ENCODE measurements around the gene YY1. TPM values are rescaled to one million over a fixed set of nuclear protein-coding genes. Genes with fewer than 3 reads are reported as not detected.
"Not testable (repeated sequence)": the region's sequence is repeated elsewhere in the genome, so short reads cannot be mapped to it uniquely, and the experiment has no call there.

The YY1 gene
- total RNA-seq, 1 donor from 2014 or later, result 60.6 TPM

GRCh38 chr14:100294213-100294962 is 55.4 kb downstream of the YY1 start:
- Mint-ChIP-seq H3K27me3 (ENCODE audit: unreplicated experiment) (peaks cover 8% of the 10 kb centered on the region), H3K4me1 (ENCODE audit: low read depth, unreplicated experiment) (peaks cover 19% of the 10 kb centered on the region), H3K9me3 (ENCODE audit: unreplicated experiment) (peaks cover 6% of the 10 kb centered on the region), H3K4me3 (ENCODE audit: unreplicated experiment) (no peak overlapping the region), H3K27ac (ENCODE audit: unreplicated experiment) (no peak overlapping the region), H3K36me3 (ENCODE audit: unreplicated experiment) (no peaks in the 10 kb centered on the region)
- TF ChIP-seq CTCF (IDR thresholded peaks at IDR 0.05; ENCODE audit: partially characterized antibody, unreplicated experiment), result no peak
- DNase-seq, result peak; percentile 19

GRCh38 chr14:100294963-100295330 is 56.0 kb downstream of the YY1 start:
- peaks cover 23% of the 10 kb centered on the region for H3K4me1 Mint-ChIP-seq (ENCODE audit: low read depth, unreplicated experiment)
- no peak overlapping the region for H3K27ac Mint-ChIP-seq (ENCODE audit: unreplicated experiment)
- TF ChIP-seq CTCF (IDR thresholded peaks at IDR 0.05; ENCODE audit: partially characterized antibody, unreplicated experiment), result no peak
- H3K36me3 Mint-ChIP-seq (ENCODE audit: unreplicated experiment), result no peaks in the 10 kb centered on the region
- no peak for DNase-seq
- H3K27me3 Mint-ChIP-seq (ENCODE audit: unreplicated experiment), result peaks cover 12% of the 10 kb centered on the region
- H3K9me3 Mint-ChIP-seq (ENCODE audit: unreplicated experiment), result peaks cover 11% of the 10 kb centered on the region
- H3K4me3 Mint-ChIP-seq (ENCODE audit: unreplicated experiment), result no peak overlapping the region

- no peak for TF ChIP-seq CTCF (IDR thresholded peaks at IDR 0.05; ENCODE audit: partially characterized antibody, unreplicated experiment)
These were observed 56.6 kb downstream of the YY1 start for GRCh38 chr14:100295376-100296105.

GRCh38 chr14:100296106-100296651 is 57.2 kb downstream of the YY1 start:
- H3K4me1 Mint-ChIP-seq (ENCODE audit: low read depth, unreplicated experiment), result peaks cover 15% of the 10 kb centered on the region
- peak overlapping the region; percentile 17 for H3K27ac Mint-ChIP-seq (ENCODE audit: unreplicated experiment)
- no peak for TF ChIP-seq CTCF (IDR thresholded peaks at IDR 0.05; ENCODE audit: partially characterized antibody, unreplicated experiment)
- H3K36me3 Mint-ChIP-seq (ENCODE audit: unreplicated experiment), result no peaks in the 10 kb centered on the region
- no peak overlapping the region for H3K4me3 Mint-ChIP-seq (ENCODE audit: unreplicated experiment)
- no peak for DNase-seq
- H3K27me3 Mint-ChIP-seq (ENCODE audit: unreplicated experiment), result peaks cover 10% of the 10 kb centered on the region
- peaks cover 9% of the 10 kb centered on the region for H3K9me3 Mint-ChIP-seq (ENCODE audit: unreplicated experiment)

More at GRCh38 chr14:100295376-100296105, 56.6 kb downstream of the YY1 start:
- Mint-ChIP-seq H3K27ac (ENCODE audit: unreplicated experiment) (peak overlapping the region; percentile 17), H3K27me3 (ENCODE audit: unreplicated experiment) (peaks cover 11% of the 10 kb centered on the region), H3K9me3 (ENCODE audit: unreplicated experiment) (peaks cover 11% of the 10 kb centered on the region), H3K36me3 (ENCODE audit: unreplicated experiment) (no peaks in the 10 kb centered on the region), H3K4me3 (ENCODE audit: unreplicated experiment) (no peak overlapping the region), H3K4me1 (ENCODE audit: low read depth, unreplicated experiment) (peaks cover 19% of the 10 kb centered on the region)
- peak; percentile 4 for DNase-seq

GRCh38 chr14:100296729-100297128 is 57.8 kb downstream of the YY1 start:
- peaks cover 16% of the 10 kb centered on the region for H3K4me1 Mint-ChIP-seq (ENCODE audit: low read depth, unreplicated experiment)
- not testable (repeated sequence) for H3K27me3 Mint-ChIP-seq (ENCODE audit: unreplicated experiment); H3K27ac Mint-ChIP-seq (ENCODE audit: unreplicated experiment); DNase-seq; H3K9me3 Mint-ChIP-seq (ENCODE audit: unreplicated experiment); H3K36me3 Mint-ChIP-seq (ENCODE audit: unreplicated experiment); H3K4me3 Mint-ChIP-seq (ENCODE audit: unreplicated experiment)

All from glutamatergic neuron (in vitro differentiated cells).